HL-60 (cell line): Measurements from ENCODE around the gene PAQR4.

Source experiments
- DNase-seq, 2 experiments: peaks; one replicate each; pipeline ENCODE4 v3.0.0-alpha.2; 2010 to 2020; ENCODE audit warnings: low read depth in 1 of 2, low spot score in 1 of 2
- H3K27ac ChIP-seq: fragments of 250-450 bp; sonication (Bioruptor Pico); replicated peaks from 2 replicates; pipeline ENCODE4 v1.5.1; 2020; ENCODE audit warnings: mild to moderate bottlenecking, moderate library complexity
- H3K27me3 ChIP-seq: fragments of 250-450 bp; sonication (Bioruptor Pico); 2 replicates; pipeline ENCODE4 v1.5.1; 2021; ENCODE audit warnings: mild to moderate bottlenecking, moderate library complexity; ENCODE audit not compliant: insufficient read depth, poor library complexity, severe bottlenecking
- H3K4me3 ChIP-seq: replicated peaks from 2 replicates; pipeline ENCODE4 v1.5.1; 2011; ENCODE audit warnings: mild to moderate bottlenecking, control low read depth, low read length; ENCODE audit not compliant: insufficient read depth
- GABPA ChIP-seq: IDR thresholded peaks from 2 replicates; pipeline ENCODE4 v1.6.1; 2012; ENCODE audit warnings: low read depth
- POLR2AphosphoS5 ChIP-seq: IDR thresholded peaks from 2 replicates; pipeline ENCODE4 v1.6.1; 2012; ENCODE audit warnings: low read depth
- SPI1 ChIP-seq: IDR thresholded peaks from 2 replicates; pipeline ENCODE4 v1.6.1; 2012; ENCODE audit warnings: low read depth, mild to moderate bottlenecking, borderline replicate concordance
- TF ChIP-seq, protein P1 (sequence below): IDR thresholded peaks from 2 replicates; pipeline ENCODE4 v1.6.1; 2012; ENCODE audit warnings: low read depth; ENCODE audit not compliant: insufficient replicate concordance
- TF ChIP-seq, protein P2 (sequence below): IDR thresholded peaks from one replicate; pipeline ENCODE4 v1.5.1; 2011; ENCODE audit warnings: low read length, control low read depth, inconsistent platforms; ENCODE audit not compliant: insufficient read depth

The PAQR4 gene

GRCh38 chr16:2966043-2966807, 2.9 kb upstream of the PAQR4 start:
- H3K4me3 ChIP-seq: no peak overlapping the region

DNA sequence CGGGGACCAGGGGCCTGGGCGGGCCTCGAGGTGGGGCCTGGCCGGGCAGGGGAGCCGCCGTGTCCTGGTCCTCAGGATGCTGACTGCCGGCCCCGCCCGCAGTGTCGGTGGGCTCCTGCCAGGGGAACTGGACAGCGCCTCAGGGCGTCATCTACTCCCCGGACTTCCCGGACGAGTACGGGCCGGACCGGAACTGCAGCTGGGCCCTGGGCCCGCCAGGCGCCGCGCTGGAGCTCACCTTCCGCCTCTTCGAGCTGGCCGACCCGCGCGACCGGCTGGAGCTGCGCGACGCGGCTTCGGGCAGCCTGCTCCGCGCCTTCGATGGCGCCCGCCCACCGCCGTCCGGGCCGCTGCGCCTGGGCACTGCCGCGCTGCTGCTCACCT, 2.3 kb upstream of the PAQR4 start:
- TF ChIP-seq SPI1 (no peak), POLR2AphosphoS5 (no peak), GABPA (no peak)
- TF ChIP-seq, protein P1, sequence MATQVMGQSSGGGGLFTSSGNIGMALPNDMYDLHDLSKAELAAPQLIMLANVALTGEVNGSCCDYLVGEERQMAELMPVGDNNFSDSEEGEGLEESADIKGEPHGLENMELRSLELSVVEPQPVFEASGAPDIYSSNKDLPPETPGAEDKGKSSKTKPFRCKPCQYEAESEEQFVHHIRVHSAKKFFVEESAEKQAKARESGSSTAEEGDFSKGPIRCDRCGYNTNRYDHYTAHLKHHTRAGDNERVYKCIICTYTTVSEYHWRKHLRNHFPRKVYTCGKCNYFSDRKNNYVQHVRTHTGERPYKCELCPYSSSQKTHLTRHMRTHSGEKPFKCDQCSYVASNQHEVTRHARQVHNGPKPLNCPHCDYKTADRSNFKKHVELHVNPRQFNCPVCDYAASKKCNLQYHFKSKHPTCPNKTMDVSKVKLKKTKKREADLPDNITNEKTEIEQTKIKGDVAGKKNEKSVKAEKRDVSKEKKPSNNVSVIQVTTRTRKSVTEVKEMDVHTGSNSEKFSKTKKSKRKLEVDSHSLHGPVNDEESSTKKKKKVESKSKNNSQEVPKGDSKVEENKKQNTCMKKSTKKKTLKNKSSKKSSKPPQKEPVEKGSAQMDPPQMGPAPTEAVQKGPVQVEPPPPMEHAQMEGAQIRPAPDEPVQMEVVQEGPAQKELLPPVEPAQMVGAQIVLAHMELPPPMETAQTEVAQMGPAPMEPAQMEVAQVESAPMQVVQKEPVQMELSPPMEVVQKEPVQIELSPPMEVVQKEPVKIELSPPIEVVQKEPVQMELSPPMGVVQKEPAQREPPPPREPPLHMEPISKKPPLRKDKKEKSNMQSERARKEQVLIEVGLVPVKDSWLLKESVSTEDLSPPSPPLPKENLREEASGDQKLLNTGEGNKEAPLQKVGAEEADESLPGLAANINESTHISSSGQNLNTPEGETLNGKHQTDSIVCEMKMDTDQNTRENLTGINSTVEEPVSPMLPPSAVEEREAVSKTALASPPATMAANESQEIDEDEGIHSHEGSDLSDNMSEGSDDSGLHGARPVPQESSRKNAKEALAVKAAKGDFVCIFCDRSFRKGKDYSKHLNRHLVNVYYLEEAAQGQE: no peak
- TF ChIP-seq, protein P2, sequence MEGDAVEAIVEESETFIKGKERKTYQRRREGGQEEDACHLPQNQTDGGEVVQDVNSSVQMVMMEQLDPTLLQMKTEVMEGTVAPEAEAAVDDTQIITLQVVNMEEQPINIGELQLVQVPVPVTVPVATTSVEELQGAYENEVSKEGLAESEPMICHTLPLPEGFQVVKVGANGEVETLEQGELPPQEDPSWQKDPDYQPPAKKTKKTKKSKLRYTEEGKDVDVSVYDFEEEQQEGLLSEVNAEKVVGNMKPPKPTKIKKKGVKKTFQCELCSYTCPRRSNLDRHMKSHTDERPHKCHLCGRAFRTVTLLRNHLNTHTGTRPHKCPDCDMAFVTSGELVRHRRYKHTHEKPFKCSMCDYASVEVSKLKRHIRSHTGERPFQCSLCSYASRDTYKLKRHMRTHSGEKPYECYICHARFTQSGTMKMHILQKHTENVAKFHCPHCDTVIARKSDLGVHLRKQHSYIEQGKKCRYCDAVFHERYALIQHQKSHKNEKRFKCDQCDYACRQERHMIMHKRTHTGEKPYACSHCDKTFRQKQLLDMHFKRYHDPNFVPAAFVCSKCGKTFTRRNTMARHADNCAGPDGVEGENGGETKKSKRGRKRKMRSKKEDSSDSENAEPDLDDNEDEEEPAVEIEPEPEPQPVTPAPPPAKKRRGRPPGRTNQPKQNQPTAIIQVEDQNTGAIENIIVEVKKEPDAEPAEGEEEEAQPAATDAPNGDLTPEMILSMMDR: no peak
- Histone ChIP-seq H3K27me3 (peaks cover 24% of the 10 kb centered on the region), H3K4me3 (no peak overlapping the region), H3K27ac (no peak overlapping the region)
- DNase-seq: no peak

More at GRCh38 chr16:2966043-2966807, 2.9 kb upstream of the PAQR4 start:
- Histone ChIP-seq H3K27ac (no peak overlapping the region), H3K27me3 (peaks cover 25% of the 10 kb centered on the region)
- no peak for TF ChIP-seq GABPA
- TF ChIP-seq, protein P2: no peak
- TF ChIP-seq, protein P1: no peak
- TF ChIP-seq POLR2AphosphoS5: no peak
- TF ChIP-seq SPI1: no peak
- no peak for DNase-seq

DNA sequence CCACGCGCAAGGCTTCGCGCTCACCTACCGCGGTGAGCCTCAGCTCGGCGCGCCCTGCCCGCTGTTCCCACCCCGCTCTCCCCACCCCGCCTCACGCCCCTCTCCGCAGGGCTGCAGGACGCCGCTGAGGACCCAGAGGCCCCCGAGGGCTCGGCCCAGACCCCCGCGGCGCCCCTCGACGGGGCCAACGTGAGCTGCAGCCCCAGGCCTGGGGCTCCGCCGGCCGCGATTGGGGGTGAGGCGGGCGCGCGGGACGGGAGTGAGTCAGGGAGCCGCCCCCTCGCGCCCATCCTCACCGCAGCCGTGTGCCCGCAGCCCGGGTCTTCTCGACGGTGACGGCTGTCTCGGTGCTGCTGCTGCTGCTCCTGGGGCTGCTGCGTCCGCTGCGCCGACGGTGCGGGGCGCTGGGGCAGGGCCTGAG, 1.9 kb upstream of the PAQR4 start:
- TF ChIP-seq SPI1 (no peak), GABPA (no peak)
- TF ChIP-seq, protein P1: no peak
- no peak overlapping the region for H3K4me3 ChIP-seq
- peaks cover 20% of the 10 kb centered on the region for H3K27me3 ChIP-seq
- H3K27ac ChIP-seq: no peak overlapping the region
- no peak for DNase-seq
